H1 (cell line): ENCODE data around the gene FKBP2. TPM values are rescaled to one million over a fixed set of nuclear protein-coding genes. Genes with fewer than 3 reads are reported as not detected.

Experiments used
- CTCF ChIA-PET: fragments of 300-600 bp; sonication (Branson Sonifier 250); formaldehyde crosslinking; loops from one replicate; lab custom pipeline; 2021; ENCODE audit not compliant: partially characterized antibody; lab: Charles Lee
- POLR2A ChIA-PET: fragments of 300-600 bp; sonication (Branson Sonifier 250); formaldehyde crosslinking; loops from one replicate; lab custom pipeline; 2021; ENCODE audit warnings: inconsistent platforms; ENCODE audit not compliant: partially characterized antibody; lab: Charles Lee
- DNase-seq, 2 experiments: peaks; one replicate each; pipeline versions ENCODE4 v3.0.0 to v3.0.0-alpha.2; 2010 to 2022; ENCODE audit warnings: low spot score in 2 of 2, low read depth in 1 of 2, mixed read lengths in 1 of 2
- FAIRE-seq: peaks from 2 replicates; lab custom pipeline; 2011; peaks lifted over from hg19 to GRCh38; lab: Jason Lieb, UNC
- H2AFZ ChIP-seq: 2 replicates; pipeline ENCODE4 v1.8.1; 2012; ENCODE audit warnings: low read length, inconsistent platforms
- H2AK5ac ChIP-seq: 2 replicates; pipeline ENCODE4 v1.6.1; 2013; ENCODE audit warnings: low read depth, low read length
- H2BK120ac ChIP-seq: replicated peaks from 2 replicates; pipeline ENCODE3; 2013; ENCODE audit warnings: low read depth, low read length, inconsistent platforms
- H2BK12ac ChIP-seq: 2 replicates; pipeline ENCODE4 v1.6.1; 2013; ENCODE audit warnings: low read depth, low read length
- H2BK15ac ChIP-seq: 2 replicates; pipeline ENCODE4 v1.6.1; 2013; ENCODE audit warnings: low read length
- H2BK20ac ChIP-seq: 2 replicates; pipeline ENCODE4 v1.6.1; 2013; ENCODE audit warnings: low read length
- H2BK5ac ChIP-seq: 2 replicates; pipeline ENCODE4 v1.6.1; 2013; ENCODE audit warnings: low read depth, low read length
- H3K14ac ChIP-seq: 2 replicates; pipeline ENCODE4 v1.6.1; 2013; ENCODE audit warnings: inconsistent platforms; ENCODE audit not compliant: insufficient read length
- H3K18ac ChIP-seq: 2 replicates; pipeline ENCODE4 v1.6.1; 2013; ENCODE audit warnings: low read length; ENCODE audit errors: extremely low read depth
- H3K23ac ChIP-seq: 2 replicates; pipeline ENCODE4 v1.6.1; 2013; ENCODE audit warnings: inconsistent platforms; ENCODE audit not compliant: insufficient read length
- H3K23me2 ChIP-seq: 2 replicates; pipeline ENCODE4 v1.6.1; 2013; ENCODE audit warnings: low read depth, low read length
- H3K27ac ChIP-seq: 2 replicates; pipeline ENCODE4 v1.6.1; 2011; ENCODE audit warnings: low read depth, low read length, inconsistent platforms
- H3K27me3 ChIP-seq, 4 experiments: replicated peaks in 1 of 4; 1 replicate in 1 of 4; 2 replicates in 3 of 4; pipeline versions ENCODE4 v1.6.1 to v1.8.1; 2011 to 2013; ENCODE audit warnings: low read length in 3 of 4, mild to moderate bottlenecking in 3 of 4, inconsistent platforms in 2 of 4, mixed read lengths in 2 of 4, moderate library complexity in 1 of 4; ENCODE audit not compliant: control insufficient read depth in 3 of 4, insufficient read depth in 3 of 4; ENCODE audit errors: extremely low read depth in 1 of 4
- H3K36me3 ChIP-seq, 4 experiments: 2 replicates each; pipeline versions ENCODE4 v1.6.1 to v1.8.1; 2011 to 2013; ENCODE audit warnings: mild to moderate bottlenecking in 4 of 4, low read length in 3 of 4, moderate library complexity in 2 of 4, control low read depth in 1 of 4, inconsistent platforms in 1 of 4; ENCODE audit not compliant: insufficient read depth in 4 of 4, control insufficient read depth in 2 of 4
- H3K4ac ChIP-seq: replicated peaks from 2 replicates; pipeline ENCODE3; 2013; ENCODE audit warnings: low read length, low read depth, mixed read lengths, inconsistent platforms; ENCODE audit not compliant: insufficient read length
- H3K4me1 ChIP-seq, 4 experiments: replicated peaks in 1 of 4; 1 replicate in 1 of 4; 2 replicates in 3 of 4; pipeline versions ENCODE4 v1.6.1 to v1.8.1; 2011 to 2013; ENCODE audit warnings: low read length in 3 of 4, inconsistent platforms in 2 of 4, mixed read lengths in 1 of 4; ENCODE audit not compliant: insufficient read depth in 4 of 4, control insufficient read depth in 3 of 4
- H3K4me2 ChIP-seq, 2 experiments: 2 replicates each; pipeline versions ENCODE4 v1.6.1 to v1.8.1; 2011 to 2013; ENCODE audit warnings: low read depth in 2 of 2, low read length in 2 of 2, control low read depth in 1 of 2, inconsistent platforms in 1 of 2, mild to moderate bottlenecking in 1 of 2; ENCODE audit not compliant: insufficient read depth in 1 of 2
- H3K4me3 ChIP-seq, 4 experiments: fragments of 200-600, 300-600 bp in 1 of 4; sonication (generic), shearing (Covaris generic), sonication (Bioruptor Twin) in 1 of 4; 2 replicates each; pipeline versions ENCODE4 v1.5.1 to v1.8.1; 2011 to 2016; ENCODE audit warnings: low read length in 4 of 4, low read depth in 3 of 4, control low read depth in 2 of 4, inconsistent platforms in 2 of 4, mild to moderate bottlenecking in 2 of 4, mixed read lengths in 1 of 4, moderate library complexity in 1 of 4; ENCODE audit not compliant: insufficient read depth in 2 of 4; ENCODE audit errors: extremely low read depth in 1 of 4
- H3K56ac ChIP-seq: replicated peaks from 2 replicates; pipeline ENCODE3; 2013; ENCODE audit warnings: low read depth, mild to moderate bottlenecking, mixed read lengths, low read length, inconsistent platforms; ENCODE audit not compliant: insufficient read length
- H3K79me1 ChIP-seq: 2 replicates; pipeline ENCODE4 v1.6.1; 2013; ENCODE audit warnings: low read depth, low read length, control low read depth
- H3K79me2 ChIP-seq, 2 experiments: 2 replicates each; pipeline versions ENCODE4 v1.6.1 to v1.8.1; 2012 to 2013; ENCODE audit warnings: low read length in 2 of 2, mild to moderate bottlenecking in 2 of 2, inconsistent platforms in 1 of 2; ENCODE audit not compliant: insufficient read depth in 2 of 2, control insufficient read depth in 1 of 2
- H3K9ac ChIP-seq, 4 experiments: replicated peaks in 1 of 4; 1 replicate in 1 of 4; 2 replicates in 3 of 4; pipeline versions ENCODE4 v1.6.1 to v1.8.1; 2011 to 2013; ENCODE audit warnings: low read depth in 3 of 4, low read length in 3 of 4, control low read depth in 2 of 4, mild to moderate bottlenecking in 2 of 4, moderate library complexity in 2 of 4, inconsistent platforms in 1 of 4; ENCODE audit errors: extremely low read depth in 1 of 4
- H3K9me3 ChIP-seq, 2 experiments: 2 replicates each; pipeline versions ENCODE4 v1.6.1 to v1.8.1; 2012 to 2013; ENCODE audit warnings: mild to moderate bottlenecking in 2 of 2, moderate library complexity in 2 of 2, control low read depth in 1 of 2, inconsistent platforms in 1 of 2, low read depth in 1 of 2, low read length in 1 of 2, mixed read lengths in 1 of 2; ENCODE audit not compliant: insufficient read depth in 2 of 2
- H4K20me1 ChIP-seq, 2 experiments: replicated peaks in 1 of 2; 2 replicates each; pipeline versions ENCODE3 to v1.8.1; 2011 to 2013; ENCODE audit warnings: inconsistent platforms in 2 of 2, low read length in 2 of 2, mild to moderate bottlenecking in 1 of 2; ENCODE audit not compliant: insufficient read depth in 2 of 2, control insufficient read depth in 1 of 2
- H4K5ac ChIP-seq: 2 replicates; pipeline ENCODE4 v1.6.1; 2013; ENCODE audit warnings: low read length, low read depth, mixed read lengths, inconsistent platforms; ENCODE audit not compliant: insufficient read length
- H4K8ac ChIP-seq: 2 replicates; pipeline ENCODE4 v1.8.0; 2013; ENCODE audit warnings: mild to moderate bottlenecking, moderate library complexity, low read length, inconsistent platforms; ENCODE audit not compliant: insufficient read depth; ENCODE audit errors: extremely low read depth
- H4K91ac ChIP-seq: replicated peaks from 2 replicates; pipeline ENCODE3; 2013; ENCODE audit warnings: low read length, mixed read lengths, inconsistent platforms; ENCODE audit not compliant: insufficient read length
- CHD1 ChIP-seq: IDR thresholded peaks from 2 replicates; pipeline ENCODE4 v1.6.1; 2012; ENCODE audit warnings: low read depth, low read length, improper control_type of control experiment
- HDAC6 ChIP-seq: IDR thresholded peaks from one replicate; pipeline ENCODE4 v1.7.1; 2012; ENCODE audit warnings: low read depth, mild to moderate bottlenecking, inconsistent platforms, low read length, moderate library complexity
- JUN ChIP-seq: IDR thresholded peaks from 2 replicates; pipeline ENCODE4 v1.6.1; 2011; ENCODE audit warnings: low read depth, mild to moderate bottlenecking, improper control_type of control experiment, low read length
- KDM1A ChIP-seq: fragments of 200-600, 300-600 bp; sonication (generic); IDR thresholded peaks from 2 replicates; pipeline ENCODE4 v1.7.1; 2016; ENCODE audit warnings: mild to moderate bottlenecking, low read length, borderline replicate concordance
- MAX ChIP-seq: IDR thresholded peaks from 2 replicates; pipeline ENCODE4 v1.6.1; 2012; ENCODE audit warnings: inconsistent platforms
- POLR2AphosphoS5 ChIP-seq: IDR thresholded peaks from 2 replicates; pipeline ENCODE4 v1.6.1; 2011; ENCODE audit warnings: low read depth, low read length
- RNF2 ChIP-seq: fragments of 200-900, 300-1000 bp; sonication (generic); IDR thresholded peaks from 2 replicates; pipeline ENCODE4 v1.7.1; 2016; ENCODE audit warnings: borderline replicate concordance, low read depth, mild to moderate bottlenecking, antibody characterized with exemption, low read length; ENCODE audit not compliant: poor library complexity, severe bottlenecking; ENCODE audit errors: missing control alignments
- SAP30 ChIP-seq: fragments of 300-600 bp; sonication (generic); IDR thresholded peaks from 2 replicates; pipeline ENCODE4 v1.7.1; 2012; ENCODE audit warnings: low read length, moderate library complexity, mild to moderate bottlenecking, inconsistent platforms; ENCODE audit not compliant: insufficient read depth, insufficient replicate concordance
- TBP ChIP-seq: IDR thresholded peaks from 2 replicates; pipeline ENCODE4 v1.6.1; 2011; ENCODE audit warnings: low read depth, low read length, improper control_type of control experiment
- USF2 ChIP-seq: IDR thresholded peaks from 2 replicates; pipeline ENCODE4 v1.6.1; 2011; ENCODE audit warnings: low read length, improper control_type of control experiment
- WGBS, 2 experiments: shearing (Covaris generic) in 1 of 2; methylation state at CpG; one replicate each; pipeline versions ENCODE4 v1.1.6 to v1.1.7; 2013 to 2015; ENCODE audit warnings: low lambda C conversion rate in 2 of 2, mixed read lengths in 2 of 2, inconsistent platforms in 1 of 2, low coverage in 1 of 2, missing lambda C conversion rate in 1 of 2; ENCODE audit not compliant: insufficient replicate concordance in 2 of 2, insufficient coverage in 1 of 2, insufficient read length in 1 of 2; ENCODE audit errors: extremely low coverage in 1 of 2, missing lambda C conversion rate in 1 of 2; 5-methylcytosine and 5-hydroxymethylcytosine counted together
- polyA plus RNA-seq, 7 experiments: library from polyadenylated mRNA; depleted of rRNA in 3 of 7; stranded (reverse) in 5 of 7; unstranded in 2 of 7; fragments of >200 nt in 5 of 7; fragments of 200-250 nt in 2 of 7; gene quantifications; 1 replicate in 5 of 7; 2 replicates in 1 of 7; 4 replicates in 1 of 7; pipeline versions ENCODE4 v1.2.1 to v1.2.3, GENCODE V29; 2011 to 2013; ENCODE audit warnings: missing spikeins in 2 of 7, mixed read lengths in 2 of 7
- total RNA-seq: library from RNA; stranded (reverse); fragmentation: NEBNext Ultra II Directional; extraction: Animal tissue kit (Norgen Biotek cat#: 25700); gene quantifications from 2 replicates; pipeline ENCODE4 v1.2.1, GENCODE V29; 2021

The FKBP2 gene
- total and polyA plus RNA-seq, 2 of the 8 experiments (the other 6 are each of a cell fraction or from before 2014, with no cell fraction given): 41.7 to 52.5 TPM

- Histone ChIP-seq H3K23me2 (peaks cover 10% of the 10 kb centered on the region; the same call in 1 of the 2 replicates), H4K20me1 (peaks cover 10 to 22% of the 10 kb centered on the region in 2 experiments), H3K79me2 (peaks cover 0 to 23% of the 10 kb centered on the region in 2 experiments; a peak in 1 of 4 replicates), H3K4me2 (no peak overlapping the region), H3K27me3 (no peaks in the 10 kb centered on the region), H4K91ac (no peak overlapping the region), H2BK120ac (no peak overlapping the region), H3K4ac (no peak overlapping the region), H3K4me1 (peaks cover 0 to 23% (median 18%) of the 10 kb centered on the region in 4 experiments; a peak in 6 of 7 replicates), H3K23ac (no peak overlapping the region), H3K36me3 (peaks cover 12 to 44% (median 24%) of the 10 kb centered on the region in 4 experiments), H4K5ac (no peak overlapping the region), H2BK20ac (no peak overlapping the region), H2AFZ (no peak overlapping the region), H3K9ac (no peak overlapping the region), H2AK5ac (no peak overlapping the region), H3K14ac (no peak overlapping the region), H3K4me3 (no peak overlapping the region), H2BK12ac (no peak overlapping the region), H3K9me3 (no peaks in the 10 kb centered on the region), H2BK5ac (no peak overlapping the region), H4K8ac (no peak overlapping the region), H3K56ac (no peak overlapping the region), H3K27ac (no peak overlapping the region), H3K18ac (no peak overlapping the region), H2BK15ac (no peak overlapping the region), H3K79me1 (peaks cover 2% of the 10 kb centered on the region; the same call in 1 of the 2 replicates)
- no peak for FAIRE-seq
- CTCF ChIA-PET: interaction anchor here (0.6 to 5.9 kb wide), 9 partner anchors 11 to 101 kb away, joined by 3 to 62 read pairs (median 4); no protein-coding TSS in a partner anchor
- POLR2A ChIA-PET: interaction anchor here (0.7 to 7.1 kb wide), 4 partner anchors 10 to 49 kb away, joined by 3 to 101 read pairs (median 20); partner anchors contain the start of genes FKBP2 and PPP1R14B
- 92% methylated on average over 7 of the region's 7 CpGs; no CpG with 5 or more reads in 1 of the 2 experiments for WGBS, 2 experiments
- no peak for DNase-seq
- TF ChIP-seq CHD1: no peak
- no peak for TF ChIP-seq RNF2
- no peak for TF ChIP-seq KDM1A
- TF ChIP-seq JUN: no peak
- TF ChIP-seq HDAC6: no peak
- TF ChIP-seq MAX: no peak
- no peak for TF ChIP-seq POLR2AphosphoS5
- no peak for TF ChIP-seq TBP
- no peak for TF ChIP-seq USF2
- TF ChIP-seq SAP30: no peak
Observed at GRCh38 chr11:64254326-64254725, 13.4 kb downstream of the FKBP2 start.
